ENCODE results near the gene APOO.

Gene APOO

DNA sequence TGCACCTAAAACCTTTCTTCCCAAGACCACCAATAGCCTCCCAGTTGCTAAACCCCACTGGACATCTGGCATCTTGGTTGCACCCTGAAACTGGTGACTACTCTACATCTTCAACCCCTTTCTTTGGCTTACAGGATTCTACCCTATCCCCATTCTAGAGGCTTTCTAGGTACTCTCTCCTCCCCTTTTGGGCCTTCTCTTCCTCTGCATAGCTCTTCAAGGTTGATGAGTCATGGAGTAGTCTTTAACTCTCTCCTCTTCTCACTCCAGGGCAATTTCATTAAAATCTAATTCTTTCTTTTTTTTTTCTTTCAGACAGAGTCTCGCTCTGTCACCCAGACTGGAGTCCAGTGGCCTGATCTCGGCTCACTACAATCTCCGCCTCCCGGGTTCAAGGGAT lies 16.8 kb downstream of the APOO start:
- H3K27ac ChIP-seq = no peak overlapping the region
- TF ChIP-seq CTCF (IDR thresholded peaks at IDR 0.05) (no peak), ZFX (IDR thresholded peaks at IDR 0.05; ENCODE audit: borderline replicate concordance) (no peak)

DNA sequence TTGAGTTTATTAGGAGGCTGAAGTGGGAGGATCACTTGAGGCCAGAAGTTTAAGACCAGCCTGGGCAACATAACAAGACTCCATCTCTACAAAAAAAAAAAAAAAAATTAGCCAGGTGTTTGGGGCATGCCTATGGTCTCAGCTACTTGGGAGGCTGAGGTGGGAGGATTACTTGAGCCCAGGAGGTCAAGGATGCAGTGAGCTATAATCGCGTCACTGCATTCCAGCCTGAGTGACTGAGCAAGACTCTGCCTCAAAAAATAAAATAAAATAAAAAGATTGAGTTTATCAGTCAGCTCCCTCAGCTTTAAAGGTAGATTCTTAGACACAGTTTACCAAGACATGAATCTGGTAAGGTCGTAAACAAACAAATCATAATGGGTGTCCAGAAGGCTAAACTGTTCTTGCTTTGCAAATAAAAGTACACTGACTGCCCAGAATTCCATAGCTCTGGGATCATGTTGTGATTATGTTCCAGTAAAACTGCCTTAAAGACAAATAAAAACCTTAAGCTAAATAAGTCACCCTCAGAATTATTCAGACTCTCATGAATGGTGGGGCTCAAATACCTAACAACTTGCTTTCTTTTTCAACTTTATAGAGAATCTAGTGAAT lies 18.7 kb downstream of the APOO start:
- no peak for TF ChIP-seq CTCF (IDR thresholded peaks at IDR 0.05)
- H3K27ac ChIP-seq = peak overlapping the region; percentile 81

DNA sequence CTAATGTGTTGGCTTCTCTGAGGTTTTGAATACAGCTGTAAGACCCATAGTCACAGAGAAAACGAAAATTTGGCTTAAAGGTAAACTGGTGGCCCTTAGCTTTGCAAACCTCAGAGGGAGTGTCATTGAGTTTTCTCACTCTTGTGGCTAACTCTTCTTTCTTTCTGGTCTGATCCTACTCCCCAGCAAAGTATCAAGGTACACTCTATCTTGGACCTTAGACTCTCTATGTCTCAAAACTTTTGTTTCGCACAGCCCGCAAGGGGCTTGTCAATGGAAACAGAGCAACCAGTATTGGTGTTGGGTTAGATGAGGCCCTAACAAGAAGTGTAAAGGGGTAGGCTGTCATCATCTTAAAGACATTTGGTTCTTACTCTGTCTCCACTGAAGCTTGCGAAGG lies 19.8 kb downstream of the APOO start:
- H3K27ac ChIP-seq = peak overlapping the region; percentile 81
- TF ChIP-seq CTCF (IDR thresholded peaks at IDR 0.05) (no peak), ZFX (IDR thresholded peaks at IDR 0.05; ENCODE audit: borderline replicate concordance) (no peak)

GRCh38 chrX:23887451-23887850 lies 20.3 kb downstream of the APOO start:
- TF ChIP-seq ZFX (IDR thresholded peaks at IDR 0.05; ENCODE audit: borderline replicate concordance) (no peak), CTCF (IDR thresholded peaks at IDR 0.05) (no peak)
- H3K27ac ChIP-seq = no peak overlapping the region

GRCh38 chrX:23885803-23886202 lies 21.9 kb downstream of the APOO start:
- no peak overlapping the region for H3K27ac ChIP-seq
- TF ChIP-seq ZFX (IDR thresholded peaks at IDR 0.05; ENCODE audit: borderline replicate concordance) (no peak), CTCF (IDR thresholded peaks at IDR 0.05) (no peak)

DNA sequence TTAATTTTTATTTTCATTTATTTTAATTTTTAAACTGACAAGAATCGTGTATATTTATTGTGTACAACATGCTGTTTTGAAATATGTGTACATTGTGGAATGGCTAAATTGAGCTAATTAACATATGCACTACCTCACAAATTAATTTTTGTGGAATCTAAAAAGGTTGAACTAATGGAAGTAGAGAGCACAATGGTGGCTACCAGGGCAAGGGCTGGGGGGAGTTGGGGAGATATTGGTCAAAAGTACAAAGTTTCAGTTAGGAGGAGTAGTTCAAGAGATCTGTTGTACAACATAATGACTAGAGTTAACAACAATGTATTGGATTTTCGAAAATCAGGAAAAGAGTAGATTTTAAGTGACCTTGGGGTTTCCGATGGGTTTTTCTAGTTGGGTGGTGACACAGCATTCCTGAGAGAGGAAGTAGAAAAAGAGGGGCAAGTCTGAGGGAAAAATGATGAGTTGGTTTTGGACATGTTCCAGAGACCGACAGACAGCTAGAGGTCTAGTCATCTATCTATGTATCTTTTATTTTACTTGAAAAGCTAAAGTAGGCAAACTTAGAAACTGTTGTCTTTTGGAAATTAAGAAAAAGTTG lies 23.2 kb downstream of the APOO start:
- no peak overlapping the region for H3K27ac ChIP-seq
- TF ChIP-seq ZFX (IDR thresholded peaks at IDR 0.05; ENCODE audit: borderline replicate concordance) (no peak), CTCF (IDR thresholded peaks at IDR 0.05) (no peak)

- no peak overlapping the region for H3K27ac ChIP-seq
- TF ChIP-seq CTCF (IDR thresholded peaks at IDR 0.05) = no peak
- TF ChIP-seq ZFX (IDR thresholded peaks at IDR 0.05; ENCODE audit: borderline replicate concordance) = no peak
Observed at GRCh38 chrX:23883737-23884354, 23.9 kb downstream of the APOO start.
